Measurements from ENCODE around the gene ARAP2.
"Not testable (repeated sequence)": the region's sequence is repeated elsewhere in the genome, so short reads cannot be mapped to it uniquely, and the experiment has no call there.

ARAP2 gene

DNA sequence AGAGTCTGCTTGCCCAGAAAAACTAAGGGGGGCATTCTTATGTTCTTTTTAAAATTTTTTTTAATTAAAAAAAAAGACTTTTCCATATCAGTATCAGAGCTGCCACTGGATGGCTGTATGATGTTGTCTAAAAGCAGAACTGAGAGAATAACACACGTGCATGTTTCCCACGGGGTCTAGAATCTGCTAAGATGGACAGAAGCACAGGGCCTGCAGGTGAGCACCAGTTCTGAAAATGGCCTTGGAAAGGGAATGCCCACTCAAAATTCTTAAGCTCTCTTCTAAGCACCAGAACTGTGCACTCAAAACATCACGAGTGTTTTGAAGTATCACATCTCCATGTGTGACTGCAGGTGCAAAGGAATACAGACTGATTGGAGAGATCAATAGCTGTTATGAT lies 61.1 kb downstream of the ARAP2 start:
- H3K9ac ChIP-seq (ENCODE audit: low read length) = no peak overlapping the region
- H3K27me3 ChIP-seq (ENCODE audit: insufficient read depth, low read length) = no peaks in the 10 kb centered on the region
- H4K20me1 ChIP-seq (ENCODE audit: insufficient read depth, low read length) = no peaks in the 10 kb centered on the region
- H2AFZ ChIP-seq (ENCODE audit: low read length) = no peak overlapping the region
- TF ChIP-seq, protein P1, sequence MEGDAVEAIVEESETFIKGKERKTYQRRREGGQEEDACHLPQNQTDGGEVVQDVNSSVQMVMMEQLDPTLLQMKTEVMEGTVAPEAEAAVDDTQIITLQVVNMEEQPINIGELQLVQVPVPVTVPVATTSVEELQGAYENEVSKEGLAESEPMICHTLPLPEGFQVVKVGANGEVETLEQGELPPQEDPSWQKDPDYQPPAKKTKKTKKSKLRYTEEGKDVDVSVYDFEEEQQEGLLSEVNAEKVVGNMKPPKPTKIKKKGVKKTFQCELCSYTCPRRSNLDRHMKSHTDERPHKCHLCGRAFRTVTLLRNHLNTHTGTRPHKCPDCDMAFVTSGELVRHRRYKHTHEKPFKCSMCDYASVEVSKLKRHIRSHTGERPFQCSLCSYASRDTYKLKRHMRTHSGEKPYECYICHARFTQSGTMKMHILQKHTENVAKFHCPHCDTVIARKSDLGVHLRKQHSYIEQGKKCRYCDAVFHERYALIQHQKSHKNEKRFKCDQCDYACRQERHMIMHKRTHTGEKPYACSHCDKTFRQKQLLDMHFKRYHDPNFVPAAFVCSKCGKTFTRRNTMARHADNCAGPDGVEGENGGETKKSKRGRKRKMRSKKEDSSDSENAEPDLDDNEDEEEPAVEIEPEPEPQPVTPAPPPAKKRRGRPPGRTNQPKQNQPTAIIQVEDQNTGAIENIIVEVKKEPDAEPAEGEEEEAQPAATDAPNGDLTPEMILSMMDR (IDR thresholded peaks at IDR 0.05; ENCODE audit: low read length) = no peak
- no peak for TF ChIP-seq EZH2 (IDR thresholded peaks at IDR 0.05; ENCODE audit: borderline replicate concordance, low read length)
- H3K9me3 ChIP-seq (ENCODE audit: low read length) = no peaks in the 10 kb centered on the region
- no peaks in the 10 kb centered on the region for H3F3A ChIP-seq (ENCODE audit: insufficient read depth, low read length)
- no peak overlapping the region for H3K27ac ChIP-seq (ENCODE audit: low read depth, low read length, poor library complexity, severe bottlenecking)
- no peaks in the 10 kb centered on the region for H3K79me2 ChIP-seq (ENCODE audit: insufficient read depth, low read length)
- no peak overlapping the region for H3K4me2 ChIP-seq (ENCODE audit: low read length)
- H3K36me3 ChIP-seq (ENCODE audit: insufficient read depth, low read length) = peaks cover 37% of the 10 kb centered on the region; the same call in 1 of the 2 replicates
- no peak overlapping the region for H3K4me3 ChIP-seq (ENCODE audit: low read depth, low read length, poor library complexity, severe bottlenecking)
- H3K9me2 ChIP-seq (ENCODE audit: low read depth, low read length) = no peaks in the 10 kb centered on the region
- H3K4me1 ChIP-seq (ENCODE audit: insufficient read depth, low read length, severe bottlenecking) = peaks cover 2% of the 10 kb centered on the region

DNA sequence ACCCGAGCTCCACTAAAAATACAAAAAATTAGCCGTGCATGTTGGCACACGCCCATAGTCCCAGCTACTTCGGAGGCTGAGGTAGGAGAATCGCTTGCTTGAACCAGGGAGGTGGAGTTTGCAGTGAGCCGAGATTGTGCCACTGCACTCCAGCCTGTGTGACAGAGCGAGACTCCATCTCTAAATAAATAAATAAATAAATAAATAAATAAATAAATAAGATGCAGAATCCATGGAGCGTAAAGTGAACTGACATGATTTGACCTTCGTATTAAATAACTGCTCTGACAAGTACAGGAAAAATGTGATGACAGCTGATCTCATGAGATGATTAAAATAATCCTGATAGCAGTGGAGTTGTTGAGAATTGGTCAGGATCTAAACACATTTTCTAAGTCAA lies 62.0 kb downstream of the ARAP2 start:
- H3K9me2 ChIP-seq (ENCODE audit: low read depth, low read length); H3K27ac ChIP-seq (ENCODE audit: low read depth, low read length, poor library complexity, severe bottlenecking); H3K4me2 ChIP-seq (ENCODE audit: low read length); H4K20me1 ChIP-seq (ENCODE audit: insufficient read depth, low read length); H2AFZ ChIP-seq (ENCODE audit: low read length); H3F3A ChIP-seq (ENCODE audit: insufficient read depth, low read length); H3K4me1 ChIP-seq (ENCODE audit: insufficient read depth, low read length, severe bottlenecking); H3K9me3 ChIP-seq (ENCODE audit: low read length); H3K4me3 ChIP-seq (ENCODE audit: low read depth, low read length, poor library complexity, severe bottlenecking); H3K27me3 ChIP-seq (ENCODE audit: insufficient read depth, low read length); H3K79me2 ChIP-seq (ENCODE audit: insufficient read depth, low read length); H3K9ac ChIP-seq (ENCODE audit: low read length): not testable (repeated sequence)
- peaks cover 45% of the 10 kb centered on the region; the same call in 1 of the 2 replicates for H3K36me3 ChIP-seq (ENCODE audit: insufficient read depth, low read length)

DNA sequence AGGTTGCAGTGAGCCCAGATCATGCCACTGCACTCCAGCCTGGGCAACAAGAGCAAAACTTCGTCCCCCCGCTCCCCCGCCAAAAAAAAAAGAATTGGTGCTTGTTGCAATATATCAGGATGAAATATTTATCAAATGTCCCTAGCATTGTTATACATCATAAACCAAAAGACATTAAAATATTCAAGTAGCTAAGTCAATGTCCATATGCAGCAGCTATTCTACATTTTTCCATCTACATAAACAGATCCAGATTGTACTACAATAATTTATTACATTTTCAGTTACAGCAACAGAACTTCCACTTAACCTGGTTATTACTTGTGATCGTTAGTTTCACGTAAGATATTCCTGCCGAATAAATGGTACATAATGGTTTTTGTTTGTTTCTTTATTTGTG lies 64.1 kb downstream of the ARAP2 start:
- H3K9ac ChIP-seq (ENCODE audit: low read length) = no peak overlapping the region
- H3K4me1 ChIP-seq (ENCODE audit: insufficient read depth, low read length, severe bottlenecking) = no peaks in the 10 kb centered on the region
- no peaks in the 10 kb centered on the region for H3K27me3 ChIP-seq (ENCODE audit: insufficient read depth, low read length)
- TF ChIP-seq, protein P1 (IDR thresholded peaks at IDR 0.05; ENCODE audit: low read length) = no peak
- no peak for TF ChIP-seq EZH2 (IDR thresholded peaks at IDR 0.05; ENCODE audit: borderline replicate concordance, low read length)
- no peaks in the 10 kb centered on the region for H3F3A ChIP-seq (ENCODE audit: insufficient read depth, low read length)
- H2AFZ ChIP-seq (ENCODE audit: low read length) = no peak overlapping the region
- no peaks in the 10 kb centered on the region for H4K20me1 ChIP-seq (ENCODE audit: insufficient read depth, low read length)
- no peak overlapping the region for H3K4me2 ChIP-seq (ENCODE audit: low read length)
- H3K9me3 ChIP-seq (ENCODE audit: low read length) = no peaks in the 10 kb centered on the region
- no peaks in the 10 kb centered on the region for H3K79me2 ChIP-seq (ENCODE audit: insufficient read depth, low read length)
- no peaks in the 10 kb centered on the region for H3K9me2 ChIP-seq (ENCODE audit: low read depth, low read length)
- no peak overlapping the region for H3K27ac ChIP-seq (ENCODE audit: low read depth, low read length, poor library complexity, severe bottlenecking)
- H3K36me3 ChIP-seq (ENCODE audit: insufficient read depth, low read length) = peaks cover 51% of the 10 kb centered on the region; the same call in 1 of the 2 replicates
- no peak overlapping the region for H3K4me3 ChIP-seq (ENCODE audit: low read depth, low read length, poor library complexity, severe bottlenecking)

DNA sequence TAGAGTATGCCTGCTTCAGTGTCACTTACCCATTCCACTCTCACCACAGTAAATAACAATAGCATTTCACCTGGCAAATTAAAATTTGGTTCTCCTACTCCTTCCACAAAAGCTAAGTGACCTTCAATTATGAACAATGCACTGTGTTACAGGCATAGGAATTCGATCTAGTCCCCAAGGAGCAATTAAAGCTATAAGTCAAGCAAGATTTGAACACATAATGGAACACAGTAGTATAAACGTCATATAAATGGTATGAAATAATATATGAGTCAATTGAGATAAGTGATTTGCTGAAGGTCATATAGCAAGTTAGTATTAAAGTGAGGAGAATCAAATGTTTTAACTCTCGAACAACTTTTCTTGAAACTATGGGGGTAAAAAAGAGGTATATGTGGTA lies 65.8 kb downstream of the ARAP2 start:
- no peak overlapping the region for H3K9ac ChIP-seq (ENCODE audit: low read length)
- H3K4me3 ChIP-seq (ENCODE audit: low read depth, low read length, poor library complexity, severe bottlenecking) = no peak overlapping the region
- H3K27me3 ChIP-seq (ENCODE audit: insufficient read depth, low read length) = no peaks in the 10 kb centered on the region
- no peaks in the 10 kb centered on the region for H3K4me1 ChIP-seq (ENCODE audit: insufficient read depth, low read length, severe bottlenecking)
- H3K27ac ChIP-seq (ENCODE audit: low read depth, low read length, poor library complexity, severe bottlenecking) = no peak overlapping the region
- H3F3A ChIP-seq (ENCODE audit: insufficient read depth, low read length) = no peaks in the 10 kb centered on the region
- TF ChIP-seq, protein P1 (IDR thresholded peaks at IDR 0.05; ENCODE audit: low read length) = no peak
- TF ChIP-seq EZH2 (IDR thresholded peaks at IDR 0.05; ENCODE audit: borderline replicate concordance, low read length) = no peak
- no peak overlapping the region for H3K4me2 ChIP-seq (ENCODE audit: low read length)
- H3K9me2 ChIP-seq (ENCODE audit: low read depth, low read length) = no peaks in the 10 kb centered on the region
- no peaks in the 10 kb centered on the region for H3K9me3 ChIP-seq (ENCODE audit: low read length)
- H3K79me2 ChIP-seq (ENCODE audit: insufficient read depth, low read length) = no peaks in the 10 kb centered on the region
- no peak overlapping the region for H2AFZ ChIP-seq (ENCODE audit: low read length)
- peaks cover 54% of the 10 kb centered on the region; the same call in 1 of the 2 replicates for H3K36me3 ChIP-seq (ENCODE audit: insufficient read depth, low read length)
- H4K20me1 ChIP-seq (ENCODE audit: insufficient read depth, low read length) = no peaks in the 10 kb centered on the region
